Stimulated activated CD4-positive, alpha-beta T cell treated with anti-CD3 and anti-CD28 coated beads, TNF-alpha, amount 100 ng/mL, for 48 hours (primary cell): ENCODE data around the gene DDR1.
"Not testable (repeated sequence)": the region's sequence is repeated elsewhere in the genome, so short reads cannot be mapped to it uniquely, and the experiment has no call there.

Experiments used
- DNase-seq, 3 donors: peaks; one replicate each; pipeline ENCODE4 v3.0.0-alpha.2; 2020; ENCODE audit warnings: low read depth in 3 of 3

DDR1 gene

GRCh38 chr6:30854285-30855040, 29.9 kb upstream of the DDR1 start:
- no peak for DNase-seq

GRCh38 chr6:30855429-30856075, 28.8 kb upstream of the DDR1 start:
- no peak for DNase-seq

DNA sequence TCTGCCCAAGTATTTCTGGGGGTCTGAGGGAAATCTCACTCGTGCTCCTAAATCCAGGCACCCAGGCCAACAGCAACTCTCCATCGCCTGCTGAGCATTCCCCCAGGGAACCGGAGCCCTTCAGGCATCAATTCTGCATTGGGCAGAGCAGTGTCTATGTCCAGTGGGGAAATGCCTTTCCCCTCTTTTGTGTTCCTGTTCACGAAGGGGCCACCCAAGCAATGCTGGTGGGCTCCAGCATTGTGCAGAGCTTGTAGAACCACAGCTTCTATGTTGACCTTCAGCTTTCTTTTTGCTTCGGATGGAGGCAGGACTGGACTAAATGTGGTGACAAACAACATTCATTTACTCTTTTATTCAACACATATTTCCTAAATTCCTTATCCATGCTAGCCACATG, 27.2 kb upstream of the DDR1 start:
- DNase-seq = no peak

GRCh38 chr6:30857549-30857948, 26.8 kb upstream of the DDR1 start:
- no peak for DNase-seq

GRCh38 chr6:30859726-30860125, 24.6 kb upstream of the DDR1 start:
- DNase-seq = not testable (repeated sequence)

- no peak for DNase-seq
These were observed 22.9 kb upstream of the DDR1 start for GRCh38 chr6:30861257-30862048.

GRCh38 chr6:30862156-30862875, 22.0 kb upstream of the DDR1 start:
- no peak for DNase-seq

DNA sequence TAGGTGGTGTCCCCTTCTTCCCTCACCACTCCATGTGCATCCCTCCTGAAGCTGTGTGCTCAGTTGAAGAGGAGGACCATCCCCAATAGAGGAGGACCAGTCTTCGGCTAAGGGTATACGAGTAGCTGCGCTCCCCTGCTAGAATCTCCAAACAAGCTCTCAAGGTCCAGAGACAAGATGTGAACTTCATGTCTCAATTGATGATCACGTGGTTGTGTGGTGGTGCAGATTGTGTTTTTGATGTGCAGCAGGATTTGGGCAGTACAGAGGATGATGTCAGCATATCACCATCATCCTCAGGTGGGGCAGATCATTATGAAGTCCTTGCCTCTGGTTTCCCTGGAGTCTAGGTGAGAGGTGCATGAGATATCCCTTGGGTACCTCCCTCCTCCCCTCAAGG, 20.0 kb upstream of the DDR1 start:
- DNase-seq = no peak

GRCh38 chr6:30869241-30869749, 15.0 kb upstream of the DDR1 start:
- DNase-seq = not testable (repeated sequence)

GRCh38 chr6:30870546-30870945, 13.8 kb upstream of the DDR1 start:
- no peak for DNase-seq

DNA sequence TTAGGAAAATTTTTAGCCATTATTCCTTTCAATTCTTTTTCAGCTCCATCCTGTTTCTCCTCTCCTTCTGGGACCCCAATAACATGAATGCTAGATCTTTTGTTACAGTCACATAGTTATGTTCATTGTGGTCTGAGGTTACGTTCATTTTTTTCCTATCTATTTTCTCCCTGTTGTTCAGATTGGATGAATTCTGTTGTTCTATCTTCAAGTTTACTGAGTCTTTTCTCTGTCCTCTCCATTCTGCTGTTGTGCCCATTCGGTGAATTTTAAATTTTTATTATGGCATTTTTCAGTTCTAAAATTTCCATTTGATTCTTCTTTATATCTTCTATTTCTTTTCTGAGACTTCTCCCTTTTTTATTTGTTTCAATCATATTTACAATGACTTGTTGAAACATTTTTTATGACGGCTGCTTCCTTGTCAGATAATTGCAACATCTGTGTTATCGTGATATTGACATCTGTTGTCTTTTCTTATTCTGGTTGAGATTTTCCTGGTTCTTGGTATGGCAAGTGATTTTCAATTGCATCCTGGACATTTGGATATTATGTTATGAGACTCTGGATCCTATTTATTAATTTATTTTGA, 12.6 kb upstream of the DDR1 start:
- no peak for DNase-seq

GRCh38 chr6:30873137-30873640, 11.1 kb upstream of the DDR1 start:
- DNase-seq = no peak

DNA sequence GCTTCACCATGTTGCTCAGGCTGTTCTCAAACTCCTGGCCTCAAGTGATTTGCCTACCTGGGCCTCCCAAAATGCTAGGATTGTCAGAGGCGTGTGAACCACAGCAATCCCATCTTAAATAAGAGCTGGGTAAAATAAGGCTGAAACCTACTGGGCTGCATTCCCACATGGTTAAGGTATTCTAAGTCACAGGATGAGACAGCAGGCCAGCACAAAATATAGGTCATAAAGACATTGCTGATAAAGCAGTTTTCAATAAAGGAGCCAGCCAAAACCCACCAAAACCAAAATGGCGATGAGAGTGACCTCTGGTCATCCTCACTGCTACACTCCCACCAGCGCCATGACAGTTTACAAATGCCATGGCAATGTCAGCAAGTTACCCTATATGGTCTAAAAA, 10.5 kb upstream of the DDR1 start:
- DNase-seq = not testable (repeated sequence)

DNA sequence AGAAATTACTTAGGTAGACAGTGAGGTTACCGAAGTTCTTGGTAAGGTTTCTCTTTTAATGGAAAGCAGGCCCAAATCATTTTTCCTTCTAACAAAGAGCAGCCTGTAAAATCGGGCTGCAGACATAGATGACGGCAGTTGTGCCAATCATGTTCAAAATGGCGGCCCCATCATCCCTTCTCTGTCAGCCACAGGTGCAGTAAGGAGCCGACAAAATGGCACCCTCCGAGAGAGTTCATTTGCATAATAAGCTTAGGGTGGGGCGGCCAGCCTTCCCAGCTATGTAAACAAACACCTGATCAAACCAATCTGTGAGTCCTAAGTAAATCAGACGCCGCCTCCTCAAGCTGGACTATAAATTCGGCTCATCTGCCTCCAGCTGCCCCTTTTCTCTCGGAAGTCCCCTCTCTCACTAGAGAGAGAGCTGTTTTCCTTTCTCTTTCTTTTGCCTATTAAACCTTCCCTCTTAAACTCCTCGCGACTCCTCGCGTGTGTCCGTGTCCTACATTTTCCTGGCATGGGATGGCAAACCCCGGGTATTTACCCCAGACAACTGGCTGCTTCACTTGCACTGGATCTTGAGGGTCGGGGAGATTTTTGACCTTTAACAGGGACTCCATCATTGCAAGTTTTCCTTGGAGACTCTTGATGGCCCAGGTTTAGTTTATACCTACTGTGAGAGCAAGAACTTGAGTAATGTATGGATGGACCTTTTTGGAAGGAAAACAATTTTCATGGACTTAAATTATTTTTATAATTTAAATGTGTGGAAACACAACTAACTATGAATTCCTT, 8.9 kb upstream of the DDR1 start:
- DNase-seq = no peak

GRCh38 chr6:30876039-30876730, 8.1 kb upstream of the DDR1 start:
- no peak for DNase-seq

DNA sequence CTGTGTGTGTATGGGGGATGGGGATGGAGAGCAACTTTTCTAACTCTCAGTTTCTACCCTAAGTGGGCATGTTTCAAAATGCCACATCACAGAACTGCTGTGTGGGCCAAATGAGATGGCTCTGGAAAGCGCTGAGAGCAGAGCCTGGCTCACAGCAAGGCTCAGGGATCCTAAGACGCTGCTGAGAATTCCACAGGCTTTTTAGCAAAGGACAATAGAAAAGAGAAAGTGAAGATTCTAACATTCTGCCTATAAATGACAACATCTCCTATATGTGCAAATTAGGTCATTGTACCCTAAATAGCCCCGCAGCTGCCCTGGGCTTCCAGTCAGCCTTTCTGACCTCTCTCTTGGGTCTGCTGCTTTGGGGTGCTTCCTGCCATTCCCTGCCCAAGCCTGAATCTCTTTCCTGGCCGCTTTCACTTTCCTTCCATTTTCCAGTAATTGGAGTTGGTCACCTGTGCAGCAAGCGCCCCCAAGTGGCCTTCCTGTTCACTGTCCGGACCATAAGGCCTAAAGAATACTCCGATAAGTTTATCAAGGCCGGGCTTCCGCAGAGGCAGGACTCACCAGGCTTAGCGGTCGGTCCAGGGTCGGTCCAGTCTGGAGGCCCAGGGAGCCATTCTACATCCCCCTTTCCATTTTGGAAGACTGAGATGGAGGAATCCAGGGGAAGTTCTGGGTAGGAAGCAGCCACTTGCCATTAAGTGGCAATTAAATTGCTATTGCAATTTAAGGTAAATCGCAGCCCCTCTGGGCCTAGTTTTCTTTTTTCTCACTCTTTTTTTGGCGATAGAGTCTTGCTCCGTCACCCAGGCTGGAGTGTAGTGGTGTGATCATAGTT, 6.7 kb upstream of the DDR1 start:
- DNase-seq = peak; percentile 52 to 64 (median 60)

- DNase-seq = no peak
These were observed 4.5 kb upstream of the DDR1 start for GRCh38 chr6:30879684-30880427.

- no peak for DNase-seq
These were observed 3.5 kb upstream of the DDR1 start for GRCh38 chr6:30880698-30881252.
